ENCODE results near the gene ERC2.
"Not testable (repeated sequence)": the region's sequence is repeated elsewhere in the genome, so short reads cannot be mapped to it uniquely, and the experiment has no call there.

The ERC2 gene

GRCh38 chr3:55857633-55858032 is 610.6 kb downstream of the ERC2 start:
- Mint-ChIP-seq H3K27ac (no peak overlapping the region), H3K4me3 (no peak overlapping the region), H3K9me3 (no peaks in the 10 kb centered on the region), H3K4me1 (ENCODE audit: low read depth) (no peaks in the 10 kb centered on the region), H3K27me3 (no peaks in the 10 kb centered on the region), H3K36me3 (ENCODE audit: low read depth) (no peaks in the 10 kb centered on the region)
- no peak for DNase-seq

GRCh38 chr3:55855311-55855710 is 613.0 kb downstream of the ERC2 start:
- H3K27me3 Mint-ChIP-seq, result no peaks in the 10 kb centered on the region
- no peaks in the 10 kb centered on the region for H3K4me1 Mint-ChIP-seq (ENCODE audit: low read depth)

GRCh38 chr3:55854494-55854893 is 613.8 kb downstream of the ERC2 start:
- no peaks in the 10 kb centered on the region for H3K36me3 Mint-ChIP-seq (ENCODE audit: low read depth)
- H3K27ac Mint-ChIP-seq, result no peak overlapping the region
- no peak overlapping the region for H3K4me3 Mint-ChIP-seq
- H3K27me3 Mint-ChIP-seq, result no peaks in the 10 kb centered on the region
- no peak for DNase-seq
- H3K4me1 Mint-ChIP-seq (ENCODE audit: low read depth), result no peaks in the 10 kb centered on the region
- H3K9me3 Mint-ChIP-seq, result no peaks in the 10 kb centered on the region

More at GRCh38 chr3:55855311-55855710, 613.0 kb downstream of the ERC2 start:
- Mint-ChIP-seq H3K4me3 (no peak overlapping the region), H3K27ac (no peak overlapping the region), H3K9me3 (no peaks in the 10 kb centered on the region), H3K36me3 (ENCODE audit: low read depth) (no peaks in the 10 kb centered on the region)
- no peak for DNase-seq

GRCh38 chr3:55852326-55852725 is 615.9 kb downstream of the ERC2 start:
- Mint-ChIP-seq H3K27me3 (no peaks in the 10 kb centered on the region), H3K4me1 (ENCODE audit: low read depth) (no peaks in the 10 kb centered on the region), H3K9me3 (no peaks in the 10 kb centered on the region), H3K27ac (no peak overlapping the region), H3K36me3 (ENCODE audit: low read depth) (no peaks in the 10 kb centered on the region), H3K4me3 (no peak overlapping the region)
- no peak for DNase-seq

GRCh38 chr3:55842204-55842603 is 626.1 kb downstream of the ERC2 start:
- no peak overlapping the region for H3K4me3 Mint-ChIP-seq
- no peaks in the 10 kb centered on the region for H3K27me3 Mint-ChIP-seq
- no peaks in the 10 kb centered on the region for H3K4me1 Mint-ChIP-seq (ENCODE audit: low read depth)
- H3K9me3 Mint-ChIP-seq, result peaks cover 9% of the 10 kb centered on the region
- DNase-seq, result no peak
- no peaks in the 10 kb centered on the region for H3K36me3 Mint-ChIP-seq (ENCODE audit: low read depth)
- H3K27ac Mint-ChIP-seq, result no peak overlapping the region

GRCh38 chr3:55831876-55832275 is 636.4 kb downstream of the ERC2 start:
- H3K36me3 Mint-ChIP-seq (ENCODE audit: low read depth); DNase-seq; H3K4me3 Mint-ChIP-seq; H3K27me3 Mint-ChIP-seq; H3K9me3 Mint-ChIP-seq; H3K27ac Mint-ChIP-seq; H3K4me1 Mint-ChIP-seq (ENCODE audit: low read depth): not testable (repeated sequence)

GRCh38 chr3:55828712-55829111 is 639.6 kb downstream of the ERC2 start:
- no peaks in the 10 kb centered on the region for H3K36me3 Mint-ChIP-seq (ENCODE audit: low read depth)
- no peaks in the 10 kb centered on the region for H3K27me3 Mint-ChIP-seq
- DNase-seq, result no peak
- no peaks in the 10 kb centered on the region for H3K4me1 Mint-ChIP-seq (ENCODE audit: low read depth)
- H3K4me3 Mint-ChIP-seq, result no peak overlapping the region
- H3K9me3 Mint-ChIP-seq, result peaks cover 2% of the 10 kb centered on the region
- no peak overlapping the region for H3K27ac Mint-ChIP-seq

- no peak for DNase-seq
- Mint-ChIP-seq H3K4me3 (no peak overlapping the region), H3K9me3 (peaks cover 2% of the 10 kb centered on the region), H3K27ac (no peak overlapping the region), H3K4me1 (ENCODE audit: low read depth) (no peaks in the 10 kb centered on the region), H3K36me3 (ENCODE audit: low read depth) (no peaks in the 10 kb centered on the region), H3K27me3 (no peaks in the 10 kb centered on the region)
These were observed 640.5 kb downstream of the ERC2 start for GRCh38 chr3:55827786-55828185.

- DNase-seq, result no peak
- no peaks in the 10 kb centered on the region for H3K36me3 Mint-ChIP-seq (ENCODE audit: low read depth)
- no peaks in the 10 kb centered on the region for H3K4me1 Mint-ChIP-seq (ENCODE audit: low read depth)
- H3K9me3 Mint-ChIP-seq, result peaks cover 2% of the 10 kb centered on the region
- no peak overlapping the region for H3K4me3 Mint-ChIP-seq
- H3K27ac Mint-ChIP-seq, result no peak overlapping the region
- no peaks in the 10 kb centered on the region for H3K27me3 Mint-ChIP-seq
These were observed 641.4 kb downstream of the ERC2 start for GRCh38 chr3:55826731-55827496.

GRCh38 chr3:55826097-55826496 is 642.2 kb downstream of the ERC2 start:
- Mint-ChIP-seq H3K27ac (no peak overlapping the region), H3K4me3 (no peak overlapping the region), H3K36me3 (ENCODE audit: low read depth) (no peaks in the 10 kb centered on the region), H3K4me1 (ENCODE audit: low read depth) (no peaks in the 10 kb centered on the region), H3K9me3 (peaks cover 2% of the 10 kb centered on the region), H3K27me3 (no peaks in the 10 kb centered on the region)
- DNase-seq, result no peak

- Mint-ChIP-seq H3K4me1 (ENCODE audit: low read depth) (no peaks in the 10 kb centered on the region), H3K27me3 (no peaks in the 10 kb centered on the region), H3K4me3 (no peak overlapping the region), H3K9me3 (no peaks in the 10 kb centered on the region), H3K27ac (no peak overlapping the region), H3K36me3 (ENCODE audit: low read depth) (no peaks in the 10 kb centered on the region)
- DNase-seq, result no peak
These were observed 643.9 kb downstream of the ERC2 start for GRCh38 chr3:55824406-55824805.

GRCh38 chr3:55823829-55824228 is 644.4 kb downstream of the ERC2 start:
- no peaks in the 10 kb centered on the region for H3K9me3 Mint-ChIP-seq
- no peaks in the 10 kb centered on the region for H3K27me3 Mint-ChIP-seq
- no peak overlapping the region for H3K4me3 Mint-ChIP-seq
- H3K4me1 Mint-ChIP-seq (ENCODE audit: low read depth), result no peaks in the 10 kb centered on the region
- H3K36me3 Mint-ChIP-seq (ENCODE audit: low read depth), result no peaks in the 10 kb centered on the region
- DNase-seq, result no peak
- no peak overlapping the region for H3K27ac Mint-ChIP-seq

GRCh38 chr3:55823001-55823400 is 645.3 kb downstream of the ERC2 start:
- Mint-ChIP-seq H3K36me3 (ENCODE audit: low read depth) (no peaks in the 10 kb centered on the region), H3K27me3 (no peaks in the 10 kb centered on the region), H3K4me3 (no peak overlapping the region), H3K4me1 (ENCODE audit: low read depth) (no peaks in the 10 kb centered on the region), H3K27ac (no peak overlapping the region), H3K9me3 (no peaks in the 10 kb centered on the region)
- DNase-seq, result no peak

GRCh38 chr3:55819005-55819404 is 649.3 kb downstream of the ERC2 start:
- Mint-ChIP-seq H3K4me3 (no peak overlapping the region), H3K27me3 (no peaks in the 10 kb centered on the region), H3K36me3 (ENCODE audit: low read depth) (no peaks in the 10 kb centered on the region), H3K9me3 (no peaks in the 10 kb centered on the region), H3K27ac (no peak overlapping the region), H3K4me1 (ENCODE audit: low read depth) (no peaks in the 10 kb centered on the region)
- DNase-seq, result no peak

- no peak for DNase-seq
- Mint-ChIP-seq H3K36me3 (ENCODE audit: low read depth) (no peaks in the 10 kb centered on the region), H3K27ac (no peak overlapping the region), H3K27me3 (no peaks in the 10 kb centered on the region), H3K9me3 (no peaks in the 10 kb centered on the region), H3K4me1 (ENCODE audit: low read depth) (no peaks in the 10 kb centered on the region), H3K4me3 (no peak overlapping the region)
These were observed 649.8 kb downstream of the ERC2 start for GRCh38 chr3:55818485-55818884.

Data from activated T-cell treated with anti-CD3 and anti-CD28 coated beads, Interleukin-2, amount 50 U/mL, for 24 hours (primary cell).